Kidney (tissue), 14 donors: ENCODE measurements around the gene GTF3C1. TPM values are rescaled to one million over a fixed set of nuclear protein-coding genes. Genes with fewer than 3 reads are reported as not detected.
A peak's percentile ranks its signal among the peaks of the same experiment; 100 is the strongest.

ENCODE experiments used
- DNase-seq, 5 donors: peaks; one replicate each; pipeline ENCODE4 v3.0.0-alpha.2; 2013 to 2020
- FAIRE-seq: peaks from 2 replicates; lab custom pipeline; 2012; peaks lifted over from hg19 to GRCh38; lab: Jason Lieb, UNC
- H3K27ac ChIP-seq, 2 donors: one replicate each; pipeline ENCODE4 v1.7.0; 2013; ENCODE audit warnings: low read depth in 2 of 2, low read length in 2 of 2, inconsistent platforms in 1 of 2
- H3K27me3 ChIP-seq: one replicate; pipeline ENCODE4 v1.7.1; 2013; ENCODE audit warnings: low read length, inconsistent platforms; ENCODE audit not compliant: control insufficient read depth, insufficient read depth
- H3K36me3 ChIP-seq, 3 donors: one replicate each; pipeline versions ENCODE4 v1.7.0 to v1.7.1; 2013; ENCODE audit warnings: low read length in 3 of 3, control low read depth in 1 of 3, inconsistent platforms in 1 of 3; ENCODE audit not compliant: insufficient read depth in 3 of 3, control insufficient read depth in 2 of 3
- H3K4me1 ChIP-seq, 3 donors: one replicate each; pipeline versions ENCODE4 v1.7.0 to v1.7.1; 2013; ENCODE audit warnings: low read length in 3 of 3, inconsistent platforms in 1 of 3, low read depth in 1 of 3; ENCODE audit not compliant: control insufficient read depth in 2 of 3, insufficient read depth in 2 of 3
- H3K4me3 ChIP-seq, 3 donors: one replicate each; pipeline versions ENCODE4 v1.7.0 to v1.8.1; 2013; ENCODE audit warnings: low read length in 3 of 3, control low read depth in 1 of 3, inconsistent platforms in 1 of 3
- H3K9ac ChIP-seq, 3 donors: one replicate each; pipeline versions ENCODE4 v1.7.0 to v1.7.1; 2013; ENCODE audit warnings: low read length in 3 of 3, control low read depth in 1 of 3, inconsistent platforms in 1 of 3
- H3K9me3 ChIP-seq, 3 donors: one replicate each; pipeline versions ENCODE4 v1.7.0 to v1.7.1; 2013; ENCODE audit warnings: low read length in 3 of 3, control low read depth in 1 of 3, inconsistent platforms in 1 of 3; ENCODE audit not compliant: control insufficient read depth in 2 of 3, insufficient read depth in 1 of 3
- intact Hi-C: fragments of 100-400 bp; cut with DNase I; formaldehyde crosslinking; loops from one replicate; pipeline ENCODE4 v1.11.1; 2022
- polyA plus RNA-seq: library from polyadenylated mRNA; stranded (reverse); fragments of 350-450 nt; fragmentation: Illumina TruSeq; extraction: RNeasy Lipid Tissue Mini Kit (QIAGEN cat#74804); gene quantifications from one replicate; pipeline ENCODE4 v1.2.3, GENCODE V29; 2014; ENCODE audit warnings: low read depth, low replicate concordance; ENCODE audit not compliant: insufficient read depth
- total RNA-seq: library from RNA; stranded (reverse); fragmentation: NEBNext Ultra II Directional; extraction: Animal tissue kit (Norgen Biotek cat#: 25700); gene quantifications from one replicate; pipeline ENCODE4 v1.2.1, GENCODE V29; 2021
- TF ChIP-seq, protein P1 (sequence below): IDR thresholded peaks from 3 replicates; pipeline ENCODE4 v1.5.1; 2012; ENCODE audit warnings: mild to moderate bottlenecking, moderate library complexity, borderline replicate concordance; ENCODE audit not compliant: insufficient read depth; ENCODE audit errors: extremely low read depth
- donor health status: control.
- donor health status: control.
- donor health status: control.
- donor health status: control.
- donor health status: control.
- donor health status: DM: yes; HTN: yes; CAD: no.
- donor health status: Normal renal cell carcinoma (clear cell type).

The GTF3C1 gene
- total and polyA plus RNA-seq, 2 donors from 2014 or later, result 59.0 to 81.7 TPM

DNA sequence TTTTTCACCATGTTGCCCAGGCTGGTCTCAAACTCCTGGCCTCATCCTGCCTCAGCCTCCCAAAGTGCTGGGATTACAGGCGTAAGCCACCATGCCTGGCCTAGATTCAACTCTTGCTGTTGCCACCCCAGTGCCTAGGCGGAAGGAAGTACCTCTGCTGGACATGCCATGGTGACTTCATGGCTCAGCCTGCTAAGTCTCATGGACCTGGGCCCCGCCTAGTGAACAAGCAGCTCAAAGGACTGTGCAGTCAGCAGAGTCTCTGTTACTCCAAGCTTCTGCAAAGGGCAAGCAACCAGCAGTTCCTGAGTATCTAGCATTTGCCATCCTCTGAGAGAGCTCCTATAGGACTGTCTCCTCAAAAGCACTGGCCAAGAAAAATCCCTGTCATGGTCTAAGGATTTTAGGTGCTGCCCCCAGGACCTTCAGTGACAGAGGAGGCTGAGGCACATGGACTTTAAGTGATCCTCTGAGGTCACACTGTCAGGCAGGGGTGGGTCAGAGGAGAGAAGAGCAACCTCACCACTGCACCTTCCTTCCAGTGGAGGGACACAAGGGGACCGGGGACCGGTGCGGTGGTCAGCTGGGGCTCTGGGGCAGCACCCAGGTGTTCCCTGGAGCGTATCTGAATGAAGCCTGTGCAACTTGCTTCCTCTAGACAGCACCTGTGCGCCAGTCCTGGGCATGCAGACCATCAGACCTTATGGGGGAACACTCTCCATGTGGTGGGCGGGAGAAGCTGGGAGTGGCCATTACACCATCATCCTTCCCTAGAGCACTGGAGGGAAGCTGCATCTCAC, 76.4 kb downstream of the GTF3C1 start:
- H3K27me3 ChIP-seq, result no peaks in the 10 kb centered on the region
- peaks cover 0 to 6% (median 0%) of the 10 kb centered on the region in 3 donors for H3K4me1 ChIP-seq
- TF ChIP-seq, protein P1, sequence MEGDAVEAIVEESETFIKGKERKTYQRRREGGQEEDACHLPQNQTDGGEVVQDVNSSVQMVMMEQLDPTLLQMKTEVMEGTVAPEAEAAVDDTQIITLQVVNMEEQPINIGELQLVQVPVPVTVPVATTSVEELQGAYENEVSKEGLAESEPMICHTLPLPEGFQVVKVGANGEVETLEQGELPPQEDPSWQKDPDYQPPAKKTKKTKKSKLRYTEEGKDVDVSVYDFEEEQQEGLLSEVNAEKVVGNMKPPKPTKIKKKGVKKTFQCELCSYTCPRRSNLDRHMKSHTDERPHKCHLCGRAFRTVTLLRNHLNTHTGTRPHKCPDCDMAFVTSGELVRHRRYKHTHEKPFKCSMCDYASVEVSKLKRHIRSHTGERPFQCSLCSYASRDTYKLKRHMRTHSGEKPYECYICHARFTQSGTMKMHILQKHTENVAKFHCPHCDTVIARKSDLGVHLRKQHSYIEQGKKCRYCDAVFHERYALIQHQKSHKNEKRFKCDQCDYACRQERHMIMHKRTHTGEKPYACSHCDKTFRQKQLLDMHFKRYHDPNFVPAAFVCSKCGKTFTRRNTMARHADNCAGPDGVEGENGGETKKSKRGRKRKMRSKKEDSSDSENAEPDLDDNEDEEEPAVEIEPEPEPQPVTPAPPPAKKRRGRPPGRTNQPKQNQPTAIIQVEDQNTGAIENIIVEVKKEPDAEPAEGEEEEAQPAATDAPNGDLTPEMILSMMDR, result no peak
- no peak overlapping the region for H3K27ac ChIP-seq
- no peak overlapping the region for H3K9ac ChIP-seq
- intact Hi-C loops, result no loop called here
- no peaks in the 10 kb centered on the region for H3K9me3 ChIP-seq
- DNase-seq (peak in 1 of 5 donors; percentile 37), FAIRE-seq (no peak)
- peaks cover 4 to 79% (median 48%) of the 10 kb centered on the region in 3 donors for H3K36me3 ChIP-seq
- no peak overlapping the region for H3K4me3 ChIP-seq

DNA sequence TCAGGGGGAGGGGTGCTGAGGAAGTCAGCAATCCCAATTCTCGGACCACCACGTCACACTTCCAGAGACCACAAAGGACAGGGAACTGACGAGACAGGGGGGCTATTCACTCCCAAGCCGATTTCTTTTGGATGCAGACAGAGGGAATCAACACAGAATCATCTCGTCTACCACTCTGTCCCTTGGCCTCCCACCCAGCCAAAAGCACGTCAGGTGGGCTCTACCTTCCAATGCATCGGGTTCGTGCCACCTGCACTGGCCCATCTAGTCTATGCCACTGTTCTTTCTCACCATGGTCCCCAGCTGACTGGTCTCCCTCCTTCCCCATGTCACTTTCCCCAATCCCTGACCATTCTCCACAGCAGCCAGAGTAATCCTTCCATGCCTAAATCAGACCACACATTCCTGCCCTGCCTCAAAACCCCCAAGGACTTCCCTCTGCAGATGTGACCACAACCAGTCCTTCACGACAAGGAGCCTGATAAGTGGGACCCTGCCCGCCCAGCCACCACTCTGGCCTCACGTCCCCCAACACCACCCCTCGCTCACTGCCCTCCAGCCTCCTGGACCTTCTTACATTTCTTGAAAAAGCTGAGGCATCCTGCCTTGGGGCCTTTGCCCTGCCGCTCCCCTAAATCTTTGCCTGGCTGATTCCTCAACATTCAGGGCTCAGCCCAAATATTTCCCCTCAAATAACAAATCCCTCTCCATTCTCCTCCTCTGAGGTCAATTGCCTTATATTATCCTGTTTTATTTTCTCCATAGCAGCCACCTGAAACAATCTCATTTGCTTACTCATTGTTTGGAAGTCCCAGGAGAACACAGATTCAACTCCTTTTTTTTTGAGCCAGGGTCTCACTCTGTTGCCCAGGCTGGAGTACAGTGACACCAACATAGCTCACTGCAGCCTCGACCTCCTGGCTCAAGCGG, 77.4 kb downstream of the GTF3C1 start:
- intact Hi-C loops, result no loop called here
- TF ChIP-seq, protein P1, result no peak
- H3K9ac ChIP-seq, result no peak overlapping the region
- DNase-seq (peak in 1 of 5 donors; percentile 10), FAIRE-seq (no peak)
- H3K9me3 ChIP-seq, result no peaks in the 10 kb centered on the region
- H3K4me3 ChIP-seq, result no peak overlapping the region
- H3K36me3 ChIP-seq, result peaks cover 5 to 78% (median 49%) of the 10 kb centered on the region in 3 donors
- no peaks in the 10 kb centered on the region for H3K27me3 ChIP-seq
- H3K4me1 ChIP-seq, result peaks cover 0 to 6% (median 0%) of the 10 kb centered on the region in 3 donors
- H3K27ac ChIP-seq, result no peak overlapping the region

DNA sequence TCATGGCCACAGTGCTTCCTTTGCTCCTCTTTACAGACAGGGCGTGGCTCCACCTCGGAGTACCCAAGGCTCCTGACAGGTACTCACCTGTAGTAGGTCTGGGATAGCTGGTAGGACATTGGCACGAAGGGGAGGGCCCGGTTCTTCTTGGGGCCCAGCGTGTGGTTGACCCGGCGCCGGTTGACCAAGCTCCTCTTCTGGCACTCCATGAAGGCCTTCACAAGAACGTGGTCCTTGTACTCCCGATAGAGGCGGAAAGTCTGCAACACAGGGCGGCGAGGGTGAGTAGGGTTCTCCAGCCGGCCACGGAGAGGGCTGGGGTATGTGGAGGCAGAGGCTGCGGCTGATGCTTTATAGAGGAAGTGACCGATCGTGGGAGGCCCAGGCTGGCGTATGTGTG, 78.1 kb downstream of the GTF3C1 start:
- TF ChIP-seq, protein P1, result no peak
- peaks cover 0 to 6% (median 0%) of the 10 kb centered on the region in 3 donors for H3K4me1 ChIP-seq
- peak in 1 of 5 donors; percentile 61 for DNase-seq
- H3K27me3 ChIP-seq, result no peaks in the 10 kb centered on the region
- H3K4me3 ChIP-seq, result no peak overlapping the region
- no peak overlapping the region for H3K27ac ChIP-seq
- no peak for FAIRE-seq
- intact Hi-C loops, result no loop called here
- H3K9ac ChIP-seq, result no peak overlapping the region
- peaks cover 11 to 79% (median 54%) of the 10 kb centered on the region in 3 donors for H3K36me3 ChIP-seq
- H3K9me3 ChIP-seq, result no peaks in the 10 kb centered on the region
